ENCODE measurements around the gene LDB2. TPM values are rescaled to one million over a fixed set of nuclear protein-coding genes. Genes with fewer than 3 reads are reported as not detected.

Gene LDB2
- total RNA-seq, 4 donors from 2014 or later: 48.8 to 298 (median 152) TPM

DNA sequence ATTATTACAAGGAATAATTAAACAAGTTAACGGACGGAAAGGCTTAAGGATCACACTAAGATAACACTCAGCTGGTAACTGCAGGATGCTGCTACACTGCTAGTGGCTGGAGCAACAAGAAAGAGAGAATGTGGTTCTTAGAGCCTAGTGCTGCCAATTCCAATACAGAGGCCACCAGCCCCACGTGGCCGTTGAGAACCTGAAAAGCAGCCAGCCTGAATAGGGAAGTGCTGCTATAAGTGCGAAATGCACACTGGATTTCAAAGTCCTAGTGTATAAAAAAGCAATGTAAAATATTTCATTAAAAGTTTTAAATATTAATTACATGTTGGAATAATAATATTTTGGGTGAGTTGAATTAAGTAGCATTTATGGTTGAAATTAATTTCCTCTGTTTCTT lies 414.9 kb downstream of the LDB2 start:
- H3K36me3 ChIP-seq: no peaks in the 10 kb centered on the region

DNA sequence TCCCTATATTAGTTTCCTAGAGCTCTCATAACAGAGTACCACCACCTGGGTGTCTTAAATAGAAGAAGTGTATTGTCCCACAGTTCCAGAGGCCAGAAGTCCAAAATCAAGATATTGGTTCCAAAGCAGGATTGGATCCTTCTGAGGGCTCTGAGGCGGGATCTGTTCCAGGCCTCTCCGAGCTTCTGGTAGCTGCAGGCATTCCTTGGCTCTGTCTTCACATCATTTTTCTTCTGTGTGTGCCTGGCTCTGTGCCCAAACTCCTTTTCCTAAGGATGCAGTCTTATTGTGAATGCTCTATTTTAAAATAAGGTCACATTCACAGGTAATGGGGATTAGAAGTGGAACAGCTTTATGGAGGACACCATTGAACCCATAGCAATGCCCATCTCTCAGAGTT lies 418.4 kb downstream of the LDB2 start:
- Histone ChIP-seq H3K4me1 (no peaks in the 10 kb centered on the region), H3K4me3 (no peak overlapping the region), H3K36me3 (no peaks in the 10 kb centered on the region), H3K27me3 (no peaks in the 10 kb centered on the region), H3K9me3 (no peaks in the 10 kb centered on the region), H3K27ac (no peak overlapping the region)
- TF ChIP-seq, protein P1, sequence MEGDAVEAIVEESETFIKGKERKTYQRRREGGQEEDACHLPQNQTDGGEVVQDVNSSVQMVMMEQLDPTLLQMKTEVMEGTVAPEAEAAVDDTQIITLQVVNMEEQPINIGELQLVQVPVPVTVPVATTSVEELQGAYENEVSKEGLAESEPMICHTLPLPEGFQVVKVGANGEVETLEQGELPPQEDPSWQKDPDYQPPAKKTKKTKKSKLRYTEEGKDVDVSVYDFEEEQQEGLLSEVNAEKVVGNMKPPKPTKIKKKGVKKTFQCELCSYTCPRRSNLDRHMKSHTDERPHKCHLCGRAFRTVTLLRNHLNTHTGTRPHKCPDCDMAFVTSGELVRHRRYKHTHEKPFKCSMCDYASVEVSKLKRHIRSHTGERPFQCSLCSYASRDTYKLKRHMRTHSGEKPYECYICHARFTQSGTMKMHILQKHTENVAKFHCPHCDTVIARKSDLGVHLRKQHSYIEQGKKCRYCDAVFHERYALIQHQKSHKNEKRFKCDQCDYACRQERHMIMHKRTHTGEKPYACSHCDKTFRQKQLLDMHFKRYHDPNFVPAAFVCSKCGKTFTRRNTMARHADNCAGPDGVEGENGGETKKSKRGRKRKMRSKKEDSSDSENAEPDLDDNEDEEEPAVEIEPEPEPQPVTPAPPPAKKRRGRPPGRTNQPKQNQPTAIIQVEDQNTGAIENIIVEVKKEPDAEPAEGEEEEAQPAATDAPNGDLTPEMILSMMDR (IDR thresholded peaks at IDR 0.05): no peak
- TF ChIP-seq POLR2A (IDR thresholded peaks at IDR 0.05): no peak
- peak; percentile 16 to 20 for DNase-seq
- intact Hi-C loops (cut with DNase I; ENCODE audit: low total_unique reads): no loop called here

More for the DNA sequence above, 414.9 kb downstream of the LDB2 start:
- no peak overlapping the region for H3K27ac ChIP-seq
- no peak overlapping the region for H3K4me3 ChIP-seq
- H3K4me1 ChIP-seq: no peaks in the 10 kb centered on the region
- no peaks in the 10 kb centered on the region for H3K9me3 ChIP-seq
- TF ChIP-seq, protein P1 (IDR thresholded peaks at IDR 0.05): no peak
- TF ChIP-seq POLR2A (IDR thresholded peaks at IDR 0.05): no peak
- no peaks in the 10 kb centered on the region for H3K27me3 ChIP-seq
- DNase-seq: no peak
- intact Hi-C loops (cut with DNase I; ENCODE audit: low total_unique reads): no loop called here

DNA sequence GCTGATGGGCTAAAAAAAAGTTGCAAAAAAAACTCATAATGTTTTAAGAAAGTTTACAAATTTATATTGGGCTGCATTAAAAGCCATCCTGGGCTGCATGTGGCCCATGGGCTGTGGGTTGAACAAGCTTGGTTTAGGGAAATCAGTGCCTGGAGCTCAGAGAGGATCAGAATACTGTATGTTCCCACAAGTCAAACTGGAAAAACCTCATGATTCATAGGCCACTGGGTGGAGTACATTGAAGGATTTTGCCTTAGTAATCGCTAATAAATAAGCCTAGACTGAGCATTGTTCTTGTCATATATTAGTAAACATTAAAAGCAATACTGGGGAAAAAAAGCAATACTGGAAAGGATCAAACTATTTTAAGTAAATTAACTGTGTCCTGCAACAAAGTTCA lies 425.9 kb downstream of the LDB2 start:
- Histone ChIP-seq H3K4me3 (no peak overlapping the region), H3K27me3 (no peaks in the 10 kb centered on the region), H3K4me1 (no peaks in the 10 kb centered on the region), H3K27ac (no peak overlapping the region), H3K9me3 (peaks cover 0 to 5% of the 10 kb centered on the region in 2 donors), H3K36me3 (no peaks in the 10 kb centered on the region)
- TF ChIP-seq, protein P1 (IDR thresholded peaks at IDR 0.05): no peak
- TF ChIP-seq POLR2A (IDR thresholded peaks at IDR 0.05): no peak
- intact Hi-C loops (cut with DNase I; ENCODE audit: low total_unique reads): no loop called here
- DNase-seq: no peak

DNA sequence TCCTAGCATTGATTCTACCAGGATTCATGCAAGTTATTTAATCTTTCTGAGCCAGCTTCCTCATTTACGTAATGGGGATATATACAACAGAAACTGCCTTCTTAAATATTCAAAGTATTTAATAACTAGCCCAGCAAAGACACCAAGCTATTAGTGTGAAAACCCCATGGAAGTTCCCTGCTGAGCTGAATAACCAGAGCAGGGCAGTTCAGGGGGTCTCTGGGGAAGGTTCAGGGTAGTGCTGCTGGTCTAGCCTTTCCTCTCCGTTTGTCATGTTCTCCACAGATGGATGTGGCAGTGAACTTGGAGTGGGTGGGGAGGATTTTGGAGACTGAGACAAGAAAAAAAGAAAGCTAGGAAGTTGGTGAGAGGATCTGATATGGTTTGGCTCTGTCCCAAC lies 431.4 kb downstream of the LDB2 start:
- Histone ChIP-seq H3K4me1 (no peaks in the 10 kb centered on the region), H3K27me3 (no peaks in the 10 kb centered on the region), H3K27ac (no peak overlapping the region), H3K4me3 (no peak overlapping the region), H3K9me3 (no peaks in the 10 kb centered on the region), H3K36me3 (no peaks in the 10 kb centered on the region)
- TF ChIP-seq, protein P1 (IDR thresholded peaks at IDR 0.05): no peak
- TF ChIP-seq POLR2A (IDR thresholded peaks at IDR 0.05): no peak
- no peak for DNase-seq
- intact Hi-C loops (cut with DNase I; ENCODE audit: low total_unique reads): no loop called here

DNA sequence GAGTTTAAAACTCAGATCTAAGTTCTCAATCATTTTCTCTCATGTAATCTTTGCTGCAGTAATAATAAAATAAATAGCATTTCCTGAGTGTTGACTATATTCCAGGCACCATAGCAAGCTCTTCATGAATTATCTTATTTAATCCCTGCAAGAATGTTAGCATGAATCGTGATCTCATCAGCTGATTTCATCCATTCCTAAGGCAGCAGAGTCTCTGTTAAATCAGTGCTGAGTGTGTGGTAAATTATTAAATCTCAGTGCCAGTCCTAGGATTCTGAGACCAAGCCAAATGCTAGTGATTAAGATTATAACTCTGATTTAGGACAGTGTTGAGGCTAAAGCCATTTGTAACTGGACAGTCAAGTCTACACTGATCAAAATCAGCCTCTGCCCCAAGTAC lies 431.9 kb downstream of the LDB2 start:
- H3K4me1 ChIP-seq: no peaks in the 10 kb centered on the region
- H3K36me3 ChIP-seq: no peaks in the 10 kb centered on the region
- no peaks in the 10 kb centered on the region for H3K27me3 ChIP-seq
- no peak overlapping the region for H3K27ac ChIP-seq
- no peaks in the 10 kb centered on the region for H3K9me3 ChIP-seq
- TF ChIP-seq, protein P1 (IDR thresholded peaks at IDR 0.05): no peak
- TF ChIP-seq POLR2A (IDR thresholded peaks at IDR 0.05): no peak
- intact Hi-C loops (cut with DNase I; ENCODE audit: low total_unique reads): no loop called here
- no peak overlapping the region for H3K4me3 ChIP-seq
- no peak for DNase-seq

Measured in uterus (tissue), 4 donors.